ENCODE data around the gene DMBT1.

The DMBT1 gene

GRCh38 chr10:122546242-122546641, 14.3 kb upstream of the DMBT1 start:
- TF ChIP-seq ZFX (IDR thresholded peaks at IDR 0.05) (no peak), CTCF (conservative IDR thresholded peaks at IDR 0.05) (no peak)

GRCh38 chr10:122548407-122549085, 12.0 kb upstream of the DMBT1 start:
- TF ChIP-seq CTCF (conservative IDR thresholded peaks at IDR 0.05): no peak
- TF ChIP-seq ZFX (IDR thresholded peaks at IDR 0.05): no peak
- H3K27ac ChIP-seq: no peak overlapping the region

More at GRCh38 chr10:122546242-122546641, 14.3 kb upstream of the DMBT1 start:
- H3K27ac ChIP-seq: no peak overlapping the region

GRCh38 chr10:122549636-122550035, 10.9 kb upstream of the DMBT1 start:
- TF ChIP-seq CTCF (conservative IDR thresholded peaks at IDR 0.05) (no peak), ZFX (IDR thresholded peaks at IDR 0.05) (no peak)
- H3K27ac ChIP-seq: no peak overlapping the region

GRCh38 chr10:122550427-122550826, 10.1 kb upstream of the DMBT1 start:
- TF ChIP-seq ZFX (IDR thresholded peaks at IDR 0.05): no peak; the same call in 1 of the 2 replicates
- TF ChIP-seq CTCF (conservative IDR thresholded peaks at IDR 0.05): no peak
- H3K27ac ChIP-seq: no peak overlapping the region

- H3K27ac ChIP-seq: no peak overlapping the region
Measured at GRCh38 chr10:122550983-122551382, 9.6 kb upstream of the DMBT1 start.

GRCh38 chr10:122551450-122551849, 9.1 kb upstream of the DMBT1 start:
- H3K27ac ChIP-seq: no peak overlapping the region

More at GRCh38 chr10:122550983-122551382, 9.6 kb upstream of the DMBT1 start:
- TF ChIP-seq ZFX (IDR thresholded peaks at IDR 0.05): no peak
- TF ChIP-seq CTCF (conservative IDR thresholded peaks at IDR 0.05): no peak

More at GRCh38 chr10:122551450-122551849, 9.1 kb upstream of the DMBT1 start:
- TF ChIP-seq CTCF (conservative IDR thresholded peaks at IDR 0.05): no peak
- TF ChIP-seq ZFX (IDR thresholded peaks at IDR 0.05): no peak
